ENCODE data around the gene PADI6. TPM values are rescaled to one million over a fixed set of nuclear protein-coding genes. Genes with fewer than 3 reads are reported as not detected.

PADI6 gene
- total and polyA plus RNA-seq, 2 experiments from 2014 or later: not detected

- H3K4me3 ChIP-seq: no peak overlapping the region
- H4K20me1 ChIP-seq (ENCODE audit: insufficient read depth, poor library complexity, severe bottlenecking): no peaks in the 10 kb centered on the region
- H2AFZ ChIP-seq: no peak overlapping the region
- 79% methylated on average over 16 of the region's 16 CpGs for WGBS (ENCODE audit: low lambda C conversion rate, missing lambda C conversion rate)
- no peaks in the 10 kb centered on the region for H3K36me3 ChIP-seq (replicated peaks; ENCODE audit: insufficient read depth, low read depth)
- H3K9me2 ChIP-seq (replicated peaks; ENCODE audit: insufficient read depth): no peaks in the 10 kb centered on the region
- H3K27me3 ChIP-seq: no peaks in the 10 kb centered on the region
- DNase-seq (ENCODE audit: low spot score): peak; percentile 27
- no peak overlapping the region for H3K4me2 ChIP-seq
- no peaks in the 10 kb centered on the region for H3K9me3 ChIP-seq (ENCODE audit: low read depth)
- H3K79me2 ChIP-seq: no peaks in the 10 kb centered on the region
- TF ChIP-seq EZH2phosphoT487 (IDR thresholded peaks at IDR 0.05; ENCODE audit: low read depth, severe bottlenecking, unreplicated experiment) (no peak), EZH2 (IDR thresholded peaks at IDR 0.05; ENCODE audit: borderline replicate concordance) (no peak), CTCF (IDR thresholded peaks at IDR 0.05; ENCODE audit: poor library complexity) (no peak)
- no peaks in the 10 kb centered on the region for H3K4me1 ChIP-seq (ENCODE audit: insufficient read depth)
- no peak overlapping the region for H3K27ac ChIP-seq
Measured at GRCh38 chr1:17412093-17412870, 40.3 kb downstream of the PADI6 start.

GRCh38 chr1:17414022-17414421, 42.0 kb downstream of the PADI6 start:
- Histone ChIP-seq H3K4me2 (no peak overlapping the region), H3K4me1 (ENCODE audit: insufficient read depth) (no peaks in the 10 kb centered on the region), H2AFZ (no peak overlapping the region), H3K27ac (no peak overlapping the region), H3K79me2 (no peaks in the 10 kb centered on the region), H3K9me3 (ENCODE audit: low read depth) (no peaks in the 10 kb centered on the region), H4K20me1 (ENCODE audit: insufficient read depth, poor library complexity, severe bottlenecking) (no peaks in the 10 kb centered on the region), H3K4me3 (no peak overlapping the region), H3K9me2 (replicated peaks; ENCODE audit: insufficient read depth) (no peaks in the 10 kb centered on the region), H3K36me3 (replicated peaks; ENCODE audit: insufficient read depth, low read depth) (no peaks in the 10 kb centered on the region), H3K27me3 (no peaks in the 10 kb centered on the region)
- TF ChIP-seq EZH2 (IDR thresholded peaks at IDR 0.05; ENCODE audit: borderline replicate concordance) (no peak), EZH2phosphoT487 (IDR thresholded peaks at IDR 0.05; ENCODE audit: low read depth, severe bottlenecking, unreplicated experiment) (no peak), CTCF (IDR thresholded peaks at IDR 0.05; ENCODE audit: poor library complexity) (no peak)
- no peak for DNase-seq (ENCODE audit: low spot score)
- WGBS (ENCODE audit: low lambda C conversion rate, missing lambda C conversion rate): 89% methylated on average over 2 of the region's 2 CpGs

GRCh38 chr1:17416389-17416788, 44.4 kb downstream of the PADI6 start:
- Histone ChIP-seq H3K27ac (no peak overlapping the region), H3K27me3 (no peaks in the 10 kb centered on the region), H3K4me3 (no peak overlapping the region), H3K4me1 (ENCODE audit: insufficient read depth) (no peaks in the 10 kb centered on the region), H3K9me2 (replicated peaks; ENCODE audit: insufficient read depth) (no peaks in the 10 kb centered on the region), H3K4me2 (no peak overlapping the region), H2AFZ (no peak overlapping the region), H3K36me3 (replicated peaks; ENCODE audit: insufficient read depth, low read depth) (no peaks in the 10 kb centered on the region), H4K20me1 (ENCODE audit: insufficient read depth, poor library complexity, severe bottlenecking) (no peaks in the 10 kb centered on the region), H3K79me2 (peaks cover 3% of the 10 kb centered on the region), H3K9me3 (ENCODE audit: low read depth) (no peaks in the 10 kb centered on the region)
- TF ChIP-seq EZH2 (IDR thresholded peaks at IDR 0.05; ENCODE audit: borderline replicate concordance) (no peak), CTCF (IDR thresholded peaks at IDR 0.05; ENCODE audit: poor library complexity) (no peak), EZH2phosphoT487 (IDR thresholded peaks at IDR 0.05; ENCODE audit: low read depth, severe bottlenecking, unreplicated experiment) (no peak)
- no peak for DNase-seq (ENCODE audit: low spot score)
- WGBS (ENCODE audit: low lambda C conversion rate, missing lambda C conversion rate): 99% methylated on average over 20 of the region's 20 CpGs

Measured in hepatocyte (in vitro differentiated cells).